ENCODE results near the gene CTNS. TPM values are rescaled to one million over a fixed set of nuclear protein-coding genes. Genes with fewer than 3 reads are reported as not detected.

Gene CTNS
- total RNA-seq, 1 donor from 2014 or later = 5.9 TPM

DNA sequence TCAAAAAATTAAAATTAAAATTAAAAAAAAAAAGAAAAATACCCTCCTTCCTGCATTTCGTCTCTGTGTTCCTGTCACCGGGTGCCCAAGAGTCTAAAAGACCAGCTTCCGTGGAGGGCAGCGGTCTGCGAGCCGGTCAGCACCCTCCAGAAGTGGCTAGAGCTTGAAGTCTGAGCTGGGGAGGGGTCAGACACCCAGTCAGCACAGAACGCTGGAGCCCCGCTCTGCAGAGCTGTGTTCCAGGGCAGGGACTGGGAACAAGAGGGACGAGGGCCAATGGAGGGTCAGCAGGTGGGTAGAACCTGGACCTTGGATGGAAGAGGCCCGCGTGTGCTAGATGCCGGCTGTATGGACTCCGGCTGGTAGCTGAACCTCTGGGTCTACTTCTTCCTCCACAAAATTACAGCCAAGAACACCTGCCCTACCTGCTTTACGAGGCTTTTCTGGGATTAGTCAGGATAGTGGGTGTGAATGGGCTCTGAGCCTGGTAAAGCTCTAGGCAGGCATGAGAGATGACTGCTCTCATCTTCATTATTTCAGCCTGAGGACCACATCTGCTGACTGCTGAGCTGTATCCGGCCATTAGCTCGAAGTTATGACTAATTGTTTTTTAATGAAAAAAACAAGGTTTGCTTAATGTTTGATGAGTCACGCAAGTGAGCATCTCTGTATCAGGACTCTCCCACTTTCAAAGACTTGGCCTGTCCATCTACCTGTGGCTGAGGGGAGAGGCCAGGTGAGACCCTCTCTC, 33.3 kb upstream of the CTNS start:
- DNase-seq (ENCODE audit: low read depth) = peak; percentile 10
- H3K4me3 ChIP-seq (ENCODE audit: low read depth, low read length) = no peak overlapping the region
- TF ChIP-seq CTCF (conservative IDR thresholded peaks at IDR 0.05; ENCODE audit: low read depth, low read length) = no peak

GRCh38 chr17:3603870-3604259, 32.7 kb upstream of the CTNS start:
- no peak overlapping the region for H3K4me3 ChIP-seq (ENCODE audit: low read depth, low read length)
- DNase-seq (ENCODE audit: low read depth) = no peak
- TF ChIP-seq CTCF (conservative IDR thresholded peaks at IDR 0.05; ENCODE audit: low read depth, low read length) = no peak

DNA sequence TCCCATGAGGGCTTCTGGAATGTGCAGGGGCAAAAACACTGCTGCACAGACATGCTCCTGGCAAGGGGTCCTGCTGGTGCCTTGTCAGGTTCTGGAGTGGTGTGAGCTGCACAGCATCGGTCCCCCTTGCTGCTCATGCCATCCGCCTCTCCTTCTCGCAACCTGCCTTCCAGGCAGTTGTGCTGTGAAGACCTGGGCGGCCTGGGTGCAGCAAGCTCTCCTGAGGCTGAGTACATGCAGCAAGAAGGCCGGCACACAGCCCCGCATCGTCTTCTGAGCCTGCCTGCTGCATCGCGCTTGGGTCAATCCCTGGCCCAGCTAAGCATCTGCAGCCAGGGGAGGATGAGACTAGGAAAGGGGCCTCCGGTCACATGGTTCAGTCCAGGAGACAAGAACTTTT, 26.9 kb upstream of the CTNS start:
- DNase-seq (ENCODE audit: low read depth) = no peak
- no peak overlapping the region for H3K4me3 ChIP-seq (ENCODE audit: low read depth, low read length)
- no peak for TF ChIP-seq CTCF (conservative IDR thresholded peaks at IDR 0.05; ENCODE audit: low read depth, low read length)

DNA sequence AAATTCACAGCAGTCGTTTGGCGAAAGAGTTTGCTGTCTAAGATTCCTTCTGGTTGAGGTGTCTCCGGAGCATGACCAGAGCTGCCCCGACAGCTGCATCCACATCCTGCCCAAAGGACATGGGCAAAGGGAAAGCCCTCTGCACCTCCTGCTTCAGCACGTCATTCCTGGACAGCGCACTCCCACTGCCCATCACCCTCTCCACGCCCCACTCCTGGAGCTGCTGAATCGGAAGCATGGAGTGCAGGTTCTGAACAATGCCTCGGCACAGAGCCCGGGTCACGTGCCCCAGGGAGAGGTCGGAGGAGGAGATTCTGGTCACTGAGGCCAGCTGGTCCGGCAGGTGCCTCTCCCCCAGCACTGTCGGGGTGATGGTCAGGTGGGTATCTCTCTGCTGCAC, 26.0 kb upstream of the CTNS start:
- H3K4me3 ChIP-seq (ENCODE audit: low read depth, low read length) = no peak overlapping the region
- DNase-seq (ENCODE audit: low read depth) = no peak
- TF ChIP-seq CTCF (conservative IDR thresholded peaks at IDR 0.05; ENCODE audit: low read depth, low read length) = no peak

GRCh38 chr17:3613124-3613523, 23.4 kb upstream of the CTNS start:
- no peak for TF ChIP-seq CTCF (conservative IDR thresholded peaks at IDR 0.05; ENCODE audit: low read depth, low read length)
- no peak overlapping the region for H3K4me3 ChIP-seq (ENCODE audit: low read depth, low read length)
- no peak for DNase-seq (ENCODE audit: low read depth)

- DNase-seq (ENCODE audit: low read depth) = no peak
- TF ChIP-seq CTCF (conservative IDR thresholded peaks at IDR 0.05; ENCODE audit: low read depth, low read length) = no peak
- no peak overlapping the region for H3K4me3 ChIP-seq (ENCODE audit: low read depth, low read length)
Measured at GRCh38 chr17:3615160-3615870, 21.2 kb upstream of the CTNS start.
